Brain microvascular endothelial cell (primary cell): Measurements from ENCODE around the gene VAPA.

Source experiments
- DNase-seq: peaks from one replicate; pipeline ENCODE4 v3.0.0-alpha.2; 2020
- H3K27ac ChIP-seq: fragments of 250-450 bp; sonication (Bioruptor Pico); 2 replicates; pipeline ENCODE4 v1.5.1; 2020; ENCODE audit warnings: mild to moderate bottlenecking, moderate library complexity
- H3K27me3 ChIP-seq: fragments of 250-450 bp; sonication (Bioruptor Pico); replicated peaks from 2 replicates; pipeline ENCODE4 v1.5.1; 2020; ENCODE audit warnings: mild to moderate bottlenecking
- H3K36me3 ChIP-seq: fragments of 250-450 bp; sonication (Bioruptor Pico); replicated peaks from 2 replicates; pipeline ENCODE4 v1.5.1; 2020; ENCODE audit warnings: mild to moderate bottlenecking
- H3K4me3 ChIP-seq: 2 replicates; pipeline ENCODE4 v1.5.1; 2011; ENCODE audit warnings: low read depth, mild to moderate bottlenecking, control low read depth, low read length, moderate library complexity
- CTCF ChIP-seq: IDR thresholded peaks from 2 replicates; pipeline ENCODE4 v1.5.1; 2011; ENCODE audit warnings: low read depth, mild to moderate bottlenecking, moderate library complexity, low read length, control low read depth, inconsistent platforms; ENCODE audit errors: missing control alignments
- in situ Hi-C: cut with HindIII; loops from 2 replicates; pipeline ENCODE4 v1.10.0; 2017; ENCODE audit warnings: low sequenced_read_pairs, low pct_ligation_motif_present

VAPA gene

GRCh38 chr18:9913526-9914333, at the start of gene VAPA:
VAPA (plus strand) TSS chr18:9914016; CDS start chr18:9914257, 241 bp downstream.
- peak within 1 kb of the TSS; percentile 90 for H3K4me3 ChIP-seq
- in situ Hi-C loops = no loop called here
- no peaks in the 10 kb centered on the region for H3K27me3 ChIP-seq
- peak within 1 kb of the TSS; percentile 98 for H3K27ac ChIP-seq
- TF ChIP-seq CTCF = no peak
- peak; percentile 92 for DNase-seq
- H3K36me3 ChIP-seq = peaks cover 5% of the 10 kb centered on the region

GRCh38 chr18:9865764-9866490, 47.9 kb upstream of the VAPA start:
- TF ChIP-seq CTCF = no peak
- in situ Hi-C loops = no loop called here
- H3K27ac ChIP-seq = no peak overlapping the region
- no peak for DNase-seq
- H3K4me3 ChIP-seq = no peak overlapping the region
- H3K36me3 ChIP-seq = peaks cover 17% of the 10 kb centered on the region
- no peaks in the 10 kb centered on the region for H3K27me3 ChIP-seq

GRCh38 chr18:9866627-9867026, 47.2 kb upstream of the VAPA start:
- DNase-seq = no peak
- Histone ChIP-seq H3K4me3 (no peak overlapping the region), H3K27me3 (no peaks in the 10 kb centered on the region), H3K36me3 (peaks cover 14% of the 10 kb centered on the region), H3K27ac (no peak overlapping the region)
- in situ Hi-C loops = no loop called here
- no peak for TF ChIP-seq CTCF

GRCh38 chr18:9867071-9867594, 46.7 kb upstream of the VAPA start:
- in situ Hi-C loops = no loop called here
- Histone ChIP-seq H3K27me3 (no peaks in the 10 kb centered on the region), H3K36me3 (peaks cover 14% of the 10 kb centered on the region), H3K27ac (no peak overlapping the region), H3K4me3 (no peak overlapping the region)
- DNase-seq = no peak
- no peak for TF ChIP-seq CTCF

- Histone ChIP-seq H3K27me3 (no peaks in the 10 kb centered on the region), H3K4me3 (no peak overlapping the region), H3K27ac (no peak overlapping the region), H3K36me3 (peaks cover 2% of the 10 kb centered on the region)
- DNase-seq = no peak
- TF ChIP-seq CTCF = no peak
- in situ Hi-C loops = no loop called here
These were observed 44.7 kb upstream of the VAPA start for GRCh38 chr18:9868857-9869714.
